Fibroblast of lung (primary cell): Measurements from ENCODE around the gene MS4A14. TPM values are rescaled to one million over a fixed set of nuclear protein-coding genes. Genes with fewer than 3 reads are reported as not detected.

Experiments
- DNase-seq, 2 donors: peaks; one replicate each; pipeline versions ENCODE4 v3.0.0 to v3.0.0-alpha.2; 2010; ENCODE audit warnings: low read depth in 2 of 2
- H2AFZ ChIP-seq: 2 replicates; pipeline ENCODE4 v1.5.1; 2012; ENCODE audit warnings: low read length, control low read depth, inconsistent platforms
- H3K27ac ChIP-seq: 2 replicates; pipeline ENCODE4 v1.5.1; 2011; ENCODE audit warnings: low read length, control low read depth; ENCODE audit not compliant: insufficient read depth
- H3K27me3 ChIP-seq: 2 replicates; pipeline ENCODE4 v1.5.1; 2011; ENCODE audit warnings: mild to moderate bottlenecking, low read length; ENCODE audit not compliant: control insufficient read depth, insufficient read depth
- H3K36me3 ChIP-seq: 2 replicates; pipeline ENCODE4 v1.5.1; 2011; ENCODE audit warnings: low read length; ENCODE audit not compliant: control insufficient read depth, insufficient read depth
- H3K4me1 ChIP-seq: 2 replicates; pipeline ENCODE4 v1.5.1; 2011; ENCODE audit warnings: low read length; ENCODE audit not compliant: control insufficient read depth, insufficient read depth; ENCODE audit errors: extremely low read depth
- H3K4me2 ChIP-seq: 2 replicates; pipeline ENCODE4 v1.5.1; 2011; ENCODE audit warnings: low read length, control low read depth; ENCODE audit not compliant: insufficient read depth; ENCODE audit errors: extremely low read depth
- H3K4me3 ChIP-seq, 4 experiments: fragments of 200-600 bp in 1 of 4; sonication (generic) in 1 of 4; replicated peaks in 1 of 4; 2 replicates each; pipeline ENCODE4 v1.5.1; 2011 to 2016; ENCODE audit warnings: low read length in 4 of 4, low read depth in 3 of 4, mild to moderate bottlenecking in 3 of 4, control low read depth in 2 of 4, inconsistent platforms in 1 of 4, mixed read lengths in 1 of 4; ENCODE audit not compliant: insufficient read depth in 1 of 4; ENCODE audit errors: control extremely low read depth in 1 of 4
- H3K79me2 ChIP-seq: 2 replicates; pipeline ENCODE4 v1.5.1; 2012; ENCODE audit warnings: mild to moderate bottlenecking, low read length, inconsistent platforms; ENCODE audit not compliant: control insufficient read depth, insufficient read depth
- H3K9ac ChIP-seq: 2 replicates; pipeline ENCODE4 v1.5.1; 2011; ENCODE audit warnings: mild to moderate bottlenecking, low read length, control low read depth; ENCODE audit not compliant: insufficient read depth
- H3K9me3 ChIP-seq: 2 replicates; pipeline ENCODE4 v1.5.1; 2012; ENCODE audit warnings: low read depth, low read length; ENCODE audit not compliant: control insufficient read depth, insufficient read depth
- H4K20me1 ChIP-seq: 2 replicates; pipeline ENCODE4 v1.5.1; 2011; ENCODE audit warnings: low read length; ENCODE audit not compliant: control insufficient read depth, insufficient read depth; ENCODE audit errors: extremely low read depth
- CTCF ChIP-seq, 2 donors: IDR thresholded peaks in 1 of 2; conservative IDR thresholded peaks in 1 of 2; 1 replicate in 1 of 2; 2 replicates in 1 of 2; pipeline ENCODE4 v1.5.1; 2011 to 2012; ENCODE audit warnings: low read length in 2 of 2, control low read depth in 1 of 2, inconsistent platforms in 1 of 2, low read depth in 1 of 2, mild to moderate bottlenecking in 1 of 2
- EZH2 ChIP-seq: IDR thresholded peaks from 2 replicates; pipeline ENCODE4 v1.5.1; 2012; ENCODE audit warnings: low read length, control low read depth, mild to moderate bottlenecking; ENCODE audit errors: missing control alignments
- polyA plus RNA-seq, 2 donors: library from polyadenylated mRNA; depleted of rRNA in 1 of 2; stranded (reverse) in 1 of 2; unstranded in 1 of 2; fragments of >200 nt; gene quantifications; 2 replicates each; pipeline ENCODE4 v1.2.1, GENCODE V29; 2011 to 2012; ENCODE audit warnings: missing spikeins in 1 of 2
- total RNA-seq: library from RNA; depleted of rRNA; stranded (reverse); fragments of >200 nt; gene quantifications from 2 replicates; pipeline ENCODE4 v1.2.1, GENCODE V29; 2014

MS4A14 gene
- total and polyA plus RNA-seq, 2 donors (not counting 1 experiment from before 2014, with no cell fraction given) = not detected

GRCh38 chr11:60370811-60371298 is 25.4 kb upstream of the MS4A14 start:
- no peaks in the 10 kb centered on the region for H3K27me3 ChIP-seq
- H3K79me2 ChIP-seq = no peaks in the 10 kb centered on the region
- H3K36me3 ChIP-seq = no peaks in the 10 kb centered on the region
- no peak overlapping the region for H3K4me3 ChIP-seq
- no peak overlapping the region for H3K4me2 ChIP-seq
- no peak overlapping the region for H2AFZ ChIP-seq
- H3K9me3 ChIP-seq = no peaks in the 10 kb centered on the region
- H3K4me1 ChIP-seq = no peaks in the 10 kb centered on the region
- H3K27ac ChIP-seq = no peak overlapping the region
- no peak for DNase-seq
- H4K20me1 ChIP-seq = no peaks in the 10 kb centered on the region
- no peak overlapping the region for H3K9ac ChIP-seq
- no peak for TF ChIP-seq EZH2
- no peak for TF ChIP-seq CTCF (conservative IDR thresholded peaks at IDR 0.05 in 1 of 2, IDR thresholded peaks at IDR 0.05 in 1 of 2; ENCODE audit: low read depth in 1 of 2, low read length in 2 of 2)

- no peak for DNase-seq
- H3K4me2 ChIP-seq = no peak overlapping the region
- TF ChIP-seq CTCF (conservative IDR thresholded peaks at IDR 0.05 in 1 of 2, IDR thresholded peaks at IDR 0.05 in 1 of 2; ENCODE audit: low read depth in 1 of 2, low read length in 2 of 2) (no peak), EZH2 (no peak)
These were observed 24.9 kb upstream of the MS4A14 start for GRCh38 chr11:60371386-60371785.

GRCh38 chr11:60371854-60372253 is 24.4 kb upstream of the MS4A14 start:
- H3K4me1 ChIP-seq = no peaks in the 10 kb centered on the region
- H3K4me3 ChIP-seq = no peak overlapping the region
- H2AFZ ChIP-seq = no peak overlapping the region
- H3K4me2 ChIP-seq = no peak overlapping the region
- no peak for TF ChIP-seq CTCF (conservative IDR thresholded peaks at IDR 0.05 in 1 of 2, IDR thresholded peaks at IDR 0.05 in 1 of 2; ENCODE audit: low read depth in 1 of 2, low read length in 2 of 2)
- TF ChIP-seq EZH2 = no peak
- no peak for DNase-seq
- H3K27ac ChIP-seq = no peak overlapping the region
- H3K79me2 ChIP-seq = no peaks in the 10 kb centered on the region
- H3K9ac ChIP-seq = no peak overlapping the region
- H3K27me3 ChIP-seq = no peaks in the 10 kb centered on the region
- no peaks in the 10 kb centered on the region for H3K9me3 ChIP-seq
- H4K20me1 ChIP-seq = no peaks in the 10 kb centered on the region
- H3K36me3 ChIP-seq = no peaks in the 10 kb centered on the region

More at GRCh38 chr11:60371386-60371785, 24.9 kb upstream of the MS4A14 start:
- Histone ChIP-seq H3K4me3 (no peak overlapping the region), H3K79me2 (no peaks in the 10 kb centered on the region), H3K27me3 (no peaks in the 10 kb centered on the region), H3K9me3 (no peaks in the 10 kb centered on the region), H2AFZ (no peak overlapping the region), H3K9ac (no peak overlapping the region), H3K36me3 (no peaks in the 10 kb centered on the region), H4K20me1 (no peaks in the 10 kb centered on the region), H3K27ac (no peak overlapping the region), H3K4me1 (no peaks in the 10 kb centered on the region)
